HT-29 (cell line): ENCODE results near the gene KIF25. TPM values are rescaled to one million over a fixed set of nuclear protein-coding genes. Genes with fewer than 3 reads are reported as not detected.
"Not testable (repeated sequence)": the region's sequence is repeated elsewhere in the genome, so short reads cannot be mapped to it uniquely, and the experiment has no call there.

Source experiments
- DNase-seq: peaks from one replicate; pipeline ENCODE4 v3.0.0-alpha.2; 2015; ENCODE audit warnings: low spot score
- total RNA-seq: library from RNA; depleted of rRNA; stranded (reverse); fragments of >200 nt; shearing (Covaris generic); gene quantifications from 2 replicates; pipeline ENCODE4 v1.2.3, GENCODE V29; 2014

KIF25 gene
- total RNA-seq, 1 experiment from 2014 or later, result not detected

- DNase-seq, result no peak
These were observed 3.6 kb upstream of the KIF25 start for GRCh38 chr6:167993831-167994230.

- DNase-seq, result no peak
These were observed 2.2 kb upstream of the KIF25 start for GRCh38 chr6:167995302-167995701.

DNA sequence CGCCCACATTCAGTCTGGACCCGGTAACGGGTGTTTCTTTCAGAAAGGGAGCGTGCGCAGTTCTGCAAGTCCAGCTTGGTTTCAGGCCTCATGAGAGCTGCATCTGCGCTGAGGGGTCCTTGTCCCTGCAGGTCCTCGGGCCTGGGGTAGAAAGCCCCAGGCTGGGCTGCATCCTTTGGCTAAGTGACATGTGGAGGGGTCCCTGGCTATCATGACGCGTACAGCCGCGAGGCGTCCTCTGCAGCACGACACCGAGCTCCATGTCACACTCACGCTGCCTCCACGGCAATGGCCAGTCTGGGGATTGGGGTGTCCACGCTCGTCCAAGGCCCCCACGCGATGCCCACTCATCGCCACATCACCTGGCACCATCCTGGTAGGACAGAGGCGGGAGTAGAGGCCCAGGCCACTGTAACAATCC, 1.7 kb upstream of the KIF25 start:
- no peak for DNase-seq

GRCh38 chr6:167996424-167997199, 859 bp upstream of the KIF25 start:
- no peak for DNase-seq

GRCh38 chr6:167998215-167998614, 744 bp downstream of the KIF25 start:
- no peak for DNase-seq

GRCh38 chr6:168000198-168001028, 2.9 kb downstream of the KIF25 start:
- DNase-seq, result no peak

DNA sequence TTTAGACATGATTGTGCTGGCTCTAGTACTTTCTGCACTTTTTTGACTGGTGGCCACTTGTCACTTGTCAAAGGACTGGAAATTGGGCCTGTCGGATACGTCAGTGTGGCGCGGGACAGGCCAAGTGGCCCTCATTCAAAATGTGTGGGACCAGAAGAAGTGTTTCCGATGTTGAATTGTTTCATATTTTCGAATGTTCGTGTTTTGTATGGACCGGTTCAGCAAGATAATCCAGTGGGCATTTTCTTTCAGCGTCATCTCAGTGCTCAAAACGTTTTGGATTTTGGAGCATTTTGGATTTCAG, 3.5 kb downstream of the KIF25 start:
- no peak for DNase-seq

DNA sequence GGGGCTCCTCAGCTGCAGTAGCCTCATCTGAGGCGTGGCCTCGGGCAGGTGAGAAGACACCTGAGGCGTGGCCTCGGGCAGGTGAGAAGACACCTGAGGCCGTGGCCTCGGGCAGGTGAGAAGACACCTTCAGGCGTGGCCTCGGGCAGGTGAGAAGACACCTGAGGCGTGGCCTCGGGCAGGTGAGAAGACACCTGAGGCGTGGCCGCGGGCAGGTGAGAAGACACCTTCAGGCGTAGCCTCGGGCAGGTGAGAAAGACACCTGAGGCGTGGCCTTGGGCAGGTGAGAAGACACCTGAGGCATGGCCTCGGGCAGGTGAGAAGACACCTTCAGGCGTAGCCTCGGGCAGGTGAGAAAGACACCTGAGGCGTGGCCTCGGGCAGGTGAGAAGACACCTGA, 4.0 kb downstream of the KIF25 start:
- DNase-seq, result not testable (repeated sequence)

GRCh38 chr6:168002804-168003203, 5.3 kb downstream of the KIF25 start:
- DNase-seq, result no peak

DNA sequence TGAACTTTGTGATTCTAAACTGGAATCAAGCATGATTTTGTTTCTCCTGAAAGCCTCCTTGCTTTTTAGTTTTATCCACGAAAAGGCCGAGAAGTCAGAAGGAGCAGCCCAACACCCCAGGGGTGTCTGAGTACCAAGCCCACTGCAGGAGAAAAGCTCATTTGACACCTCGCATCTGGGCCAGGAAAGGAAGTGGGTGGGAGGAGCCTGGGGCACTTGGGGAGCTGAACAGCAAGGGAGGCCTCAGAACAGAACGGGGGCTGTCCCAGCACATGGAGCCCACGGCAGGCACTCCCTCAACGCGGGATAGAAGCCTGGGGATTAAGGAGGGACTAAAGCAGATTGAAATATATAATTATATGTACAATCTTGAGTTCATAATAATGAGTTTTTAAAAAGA, 6.6 kb downstream of the KIF25 start:
- DNase-seq, result no peak

DNA sequence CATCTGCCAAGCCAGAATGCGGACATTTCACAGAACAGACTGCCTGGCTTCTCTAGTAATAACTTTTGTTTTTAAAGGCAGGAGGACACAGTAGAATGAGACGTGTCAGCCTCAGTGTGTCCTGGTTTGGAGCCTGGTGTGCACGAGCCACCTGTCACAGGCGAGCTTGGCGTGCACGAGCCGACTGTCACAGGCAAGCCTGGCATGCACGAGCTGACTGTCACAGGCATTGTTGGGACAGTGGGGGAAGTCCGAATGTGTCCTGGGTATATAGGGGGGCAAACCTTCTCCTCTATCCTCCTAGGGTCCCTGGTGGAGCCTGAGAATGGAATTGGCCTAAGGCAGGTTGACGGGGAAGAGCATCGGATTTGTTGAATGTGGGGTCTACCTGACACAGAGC, 7.5 kb downstream of the KIF25 start:
- DNase-seq, result no peak

DNA sequence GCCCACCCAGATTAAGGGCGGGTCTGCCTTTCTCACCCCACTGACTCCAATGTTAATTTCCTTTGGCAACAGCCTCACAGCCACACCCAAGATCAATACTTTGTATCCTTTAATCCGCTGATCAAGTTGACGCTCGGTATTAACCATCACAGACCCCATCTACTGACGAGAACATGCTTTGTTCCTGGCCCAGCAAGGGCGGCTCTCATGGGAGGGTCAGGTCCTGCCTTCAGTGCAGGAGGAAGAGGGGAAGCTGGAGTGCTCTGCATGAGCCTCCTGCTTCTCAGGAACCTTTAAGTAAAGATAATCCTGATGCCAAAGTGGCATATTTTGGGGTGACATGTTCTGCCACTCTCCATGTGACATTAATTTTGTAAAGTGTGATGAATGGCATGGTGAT, 8.3 kb downstream of the KIF25 start:
- DNase-seq, result no peak

GRCh38 chr6:168007592-168008338, 10.3 kb downstream of the KIF25 start:
- peak; percentile 90 for DNase-seq

DNA sequence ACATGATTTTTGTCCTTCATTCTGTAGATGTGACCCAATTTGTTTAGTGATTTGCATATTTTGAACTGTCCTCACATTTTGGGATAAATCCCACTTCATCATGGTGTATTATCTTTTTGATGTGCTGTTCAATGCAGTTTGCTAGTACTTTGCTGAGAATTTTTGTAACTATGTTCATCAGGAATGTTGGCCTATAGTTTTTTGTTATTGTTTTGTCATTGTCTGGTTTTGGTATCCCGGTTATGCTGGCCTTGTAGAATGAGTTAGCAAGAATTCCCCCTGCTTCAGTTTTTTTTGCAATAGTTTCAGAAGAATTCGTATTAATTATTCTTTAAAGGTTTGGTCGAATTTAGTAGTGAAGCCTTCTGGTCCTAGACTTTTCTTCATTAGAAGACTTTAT, 11.9 kb downstream of the KIF25 start:
- no peak for DNase-seq

DNA sequence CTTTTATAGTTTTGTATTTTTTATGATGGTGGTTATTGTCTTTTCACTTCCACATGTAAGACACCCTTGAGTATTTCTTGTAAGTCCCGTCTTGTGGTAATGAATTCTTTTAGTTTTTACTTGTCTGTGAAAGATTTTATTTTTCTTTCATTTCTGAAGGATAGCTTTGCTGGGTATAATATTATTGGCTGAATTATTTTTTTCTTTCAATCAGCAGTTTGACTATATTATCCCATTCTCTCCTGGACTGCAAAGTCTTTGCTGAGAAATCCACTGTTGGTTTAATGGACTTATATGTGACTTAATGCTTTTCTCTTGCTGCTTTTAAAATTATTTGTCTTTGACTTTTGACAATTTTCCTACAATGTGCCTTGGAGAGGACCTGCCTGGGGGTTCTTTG, 13.8 kb downstream of the KIF25 start:
- DNase-seq, result no peak

- no peak for DNase-seq
These were observed 15.2 kb downstream of the KIF25 start for GRCh38 chr6:168012431-168013249.

DNA sequence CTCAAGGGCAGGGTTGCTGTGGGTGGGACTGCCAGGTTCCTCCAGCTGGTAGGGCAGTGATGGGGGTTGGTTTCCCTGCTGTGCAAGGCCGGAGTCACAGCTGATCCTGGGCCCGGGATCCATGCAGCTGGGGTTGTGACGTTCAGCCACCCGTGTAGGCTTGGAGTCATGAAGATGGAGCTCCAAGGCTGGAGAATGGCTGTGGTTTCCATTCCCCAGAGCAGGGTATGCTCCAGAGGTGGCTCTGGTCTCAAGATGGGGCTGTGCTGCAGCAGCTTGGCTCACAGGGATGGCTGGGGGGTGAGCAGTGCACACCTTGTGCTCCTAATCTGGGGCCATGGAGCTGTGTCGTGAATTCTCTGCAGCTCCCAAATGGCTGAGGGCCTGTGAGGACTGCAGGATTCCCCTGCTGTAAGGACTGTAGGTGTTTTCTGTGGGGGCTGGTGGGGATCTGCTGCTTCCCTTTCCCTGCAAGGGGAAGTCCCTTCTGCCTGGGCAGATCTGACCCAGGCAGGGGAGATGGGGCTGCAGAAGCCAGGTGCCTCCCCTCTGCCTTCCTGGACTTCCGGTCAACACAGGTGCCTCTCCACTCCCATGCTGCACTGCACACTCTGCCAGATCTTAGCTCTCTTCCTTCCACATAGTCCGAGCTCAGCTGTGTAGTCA, 15.9 kb downstream of the KIF25 start:
- no peak for DNase-seq

DNA sequence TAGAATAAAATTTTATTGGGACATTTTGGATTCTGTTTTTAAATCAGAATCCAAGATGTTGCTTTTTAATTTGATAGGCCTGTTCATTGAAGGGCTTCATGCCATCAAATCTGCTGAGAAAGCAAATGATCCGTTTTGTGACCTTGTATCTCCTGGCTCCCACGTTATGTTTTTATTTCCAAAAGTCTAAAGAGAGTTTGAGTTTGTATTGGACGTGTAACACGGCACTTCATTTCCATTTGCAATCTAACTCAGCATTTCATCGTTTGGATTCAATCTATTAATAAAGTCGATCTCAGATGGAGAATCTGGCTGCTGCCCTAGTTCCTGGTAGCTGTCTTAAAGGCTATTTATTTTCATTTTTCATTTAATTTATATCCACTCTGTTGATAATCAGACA, 17.0 kb downstream of the KIF25 start:
- DNase-seq, result no peak

- no peak for DNase-seq
These were observed 17.5 kb downstream of the KIF25 start for GRCh38 chr6:168015009-168015408.

GRCh38 chr6:168015482-168016175, 18.2 kb downstream of the KIF25 start:
- no peak for DNase-seq
